Stimulated activated CD8-positive, alpha-beta memory T cell treated with anti-CD3 and anti-CD28 coated beads, Interleukin-7, amount 100 ng/mL, for 4 hours (primary cell): Measurements from ENCODE around the gene CNNM3.
"Not testable (repeated sequence)": the region's sequence is repeated elsewhere in the genome, so short reads cannot be mapped to it uniquely, and the experiment has no call there.

Source experiments
- DNase-seq, 2 donors: peaks; one replicate each; pipeline ENCODE4 v3.0.0-alpha.2; 2020; ENCODE audit warnings: low read depth in 2 of 2

Gene CNNM3

GRCh38 chr2:96816127-96816835 lies at the start of gene CNNM3:
Gene CNNM3, plus strand, starts transcription at chr2:96816268. Its CDS starts 10 bp downstream, at chr2:96816278.
- DNase-seq, result peak; percentile 85 to 96

- DNase-seq, result no peak
These were observed 48.8 kb upstream of the CNNM3 start for GRCh38 chr2:96767135-96767871.

GRCh38 chr2:96768083-96768561 lies 47.9 kb upstream of the CNNM3 start:
- DNase-seq, result no peak

GRCh38 chr2:96769814-96770213 lies 46.3 kb upstream of the CNNM3 start:
- no peak for DNase-seq

- no peak for DNase-seq
These were observed 45.4 kb upstream of the CNNM3 start for GRCh38 chr2:96770442-96771202.

- DNase-seq, result no peak
These were observed 44.1 kb upstream of the CNNM3 start for GRCh38 chr2:96771796-96772618.

- DNase-seq, result peak in 1 of 2 donors; percentile 23
These were observed 43.0 kb upstream of the CNNM3 start for GRCh38 chr2:96772903-96773671.

- DNase-seq, result peak; percentile 21 to 44
These were observed 42.1 kb upstream of the CNNM3 start for GRCh38 chr2:96773922-96774321.

- no peak for DNase-seq
These were observed 40.9 kb upstream of the CNNM3 start for GRCh38 chr2:96775160-96775559.

GRCh38 chr2:96783388-96783787 lies 32.7 kb upstream of the CNNM3 start:
- DNase-seq, result no peak

GRCh38 chr2:96787411-96787810 lies 28.7 kb upstream of the CNNM3 start:
- no peak for DNase-seq

- DNase-seq, result no peak
These were observed 27.4 kb upstream of the CNNM3 start for GRCh38 chr2:96788442-96789244.

- DNase-seq, result no peak
These were observed 26.8 kb upstream of the CNNM3 start for GRCh38 chr2:96789245-96789617.

GRCh38 chr2:96792772-96793749 lies 23.0 kb upstream of the CNNM3 start:
- no peak for DNase-seq

GRCh38 chr2:96795076-96795475 lies 21.0 kb upstream of the CNNM3 start:
- no peak for DNase-seq

GRCh38 chr2:96796497-96796896 lies 19.6 kb upstream of the CNNM3 start:
- not testable (repeated sequence) for DNase-seq

- DNase-seq, result no peak
These were observed 18.9 kb upstream of the CNNM3 start for GRCh38 chr2:96797066-96797625.
